Neuronal stem cell (in vitro differentiated cells): Measurements from ENCODE around the gene MTR.

ENCODE experiments used
- DNase-seq: peaks from one replicate; pipeline ENCODE4 v3.0.0-alpha.2; 2013; ENCODE audit warnings: low spot score
- H2AFZ ChIP-seq: one replicate; pipeline ENCODE4 v1.6.1; 2013; ENCODE audit warnings: mild to moderate bottlenecking, low read length, inconsistent platforms
- H2AK5ac ChIP-seq: 2 replicates; pipeline ENCODE4 v1.6.1; 2013; ENCODE audit warnings: low read depth, mild to moderate bottlenecking, inconsistent platforms, low read length, moderate library complexity, mixed read lengths
- H2BK120ac ChIP-seq: 2 replicates; pipeline ENCODE4 v1.6.1; 2013; ENCODE audit warnings: low read depth, mild to moderate bottlenecking, inconsistent platforms, low read length, moderate library complexity, mixed read lengths
- H2BK12ac ChIP-seq: one replicate; pipeline ENCODE4 v1.6.1; 2013; ENCODE audit warnings: low read length, inconsistent platforms
- H2BK15ac ChIP-seq: 2 replicates; pipeline ENCODE4 v1.6.1; 2013; ENCODE audit warnings: mild to moderate bottlenecking, low read length, inconsistent platforms, mixed read lengths
- H2BK5ac ChIP-seq: one replicate; pipeline ENCODE4 v1.6.1; 2013; ENCODE audit warnings: inconsistent platforms, mild to moderate bottlenecking, low read length, moderate library complexity
- H3K14ac ChIP-seq: one replicate; pipeline ENCODE4 v1.6.1; 2013; ENCODE audit warnings: low read length, inconsistent platforms
- H3K18ac ChIP-seq: 2 replicates; pipeline ENCODE4 v1.6.1; 2013; ENCODE audit warnings: low read length, inconsistent platforms
- H3K23ac ChIP-seq: 2 replicates; pipeline ENCODE4 v1.6.1; 2013; ENCODE audit warnings: low read depth, mild to moderate bottlenecking, mixed read lengths, low read length, inconsistent platforms; ENCODE audit not compliant: poor library complexity
- H3K27ac ChIP-seq: replicated peaks from 3 replicates; pipeline ENCODE4 v1.5.1; 2013; ENCODE audit warnings: low read length, inconsistent platforms
- H3K27me3 ChIP-seq, 3 experiments: 2 replicates each; pipeline ENCODE4 v1.6.1; 2013; ENCODE audit warnings: low read length in 3 of 3, mild to moderate bottlenecking in 2 of 3, inconsistent platforms in 1 of 3, low read depth in 1 of 3, mixed read lengths in 1 of 3, moderate library complexity in 1 of 3; ENCODE audit not compliant: control insufficient read depth in 3 of 3, insufficient read depth in 3 of 3
- H3K36me3 ChIP-seq, 2 donors: replicated peaks in 1 of 2; 2 replicates each; pipeline ENCODE4 v1.6.1; 2013; ENCODE audit warnings: low read length in 2 of 2; ENCODE audit not compliant: control insufficient read depth in 2 of 2, insufficient read depth in 2 of 2
- H3K4ac ChIP-seq: 2 replicates; pipeline ENCODE4 v1.6.1; 2013; ENCODE audit warnings: inconsistent platforms, mild to moderate bottlenecking, low read length, moderate library complexity
- H3K4me1 ChIP-seq, 2 donors: 1 replicate in 1 of 2; 2 replicates in 1 of 2; pipeline ENCODE4 v1.6.1; 2013; ENCODE audit warnings: low read length in 2 of 2, low read depth in 1 of 2; ENCODE audit not compliant: control insufficient read depth in 2 of 2, insufficient read depth in 1 of 2
- H3K4me2 ChIP-seq: one replicate; pipeline ENCODE4 v1.6.1; 2013; ENCODE audit warnings: mild to moderate bottlenecking, low read length, inconsistent platforms; ENCODE audit not compliant: insufficient read depth, poor library complexity, severe bottlenecking
- H3K4me3 ChIP-seq, 2 donors: 2 replicates each; pipeline ENCODE4 v1.5.1; 2013; ENCODE audit warnings: low read length in 2 of 2, mild to moderate bottlenecking in 2 of 2, inconsistent platforms in 1 of 2, moderate library complexity in 1 of 2
- H3K79me1 ChIP-seq: one replicate; pipeline ENCODE4 v1.6.1; 2013; ENCODE audit warnings: low read depth, mild to moderate bottlenecking, inconsistent platforms, low read length, moderate library complexity
- H3K9ac ChIP-seq: one replicate; pipeline ENCODE4 v1.6.1; 2013; ENCODE audit warnings: mild to moderate bottlenecking, low read depth, low read length, inconsistent platforms; ENCODE audit not compliant: poor library complexity
- H3K9me3 ChIP-seq, 2 donors: replicated peaks in 1 of 2; 2 replicates each; pipeline versions ENCODE3 to v1.6.1; 2013; ENCODE audit warnings: low read length in 2 of 2, mild to moderate bottlenecking in 2 of 2, inconsistent platforms in 1 of 2, low read depth in 1 of 2, mixed read lengths in 1 of 2, moderate library complexity in 1 of 2; ENCODE audit not compliant: control insufficient read depth in 2 of 2, insufficient read depth in 1 of 2
- H4K8ac ChIP-seq: one replicate; pipeline ENCODE4 v1.6.1; 2013; ENCODE audit warnings: low read depth, mild to moderate bottlenecking, inconsistent platforms, low read length, moderate library complexity
- H4K91ac ChIP-seq: one replicate; pipeline ENCODE4 v1.6.1; 2013; ENCODE audit warnings: low read length, low read depth, mild to moderate bottlenecking, inconsistent platforms; ENCODE audit not compliant: poor library complexity
- WGBS, 2 donors: extraction: QIAGEN DNeasy Blood & Tissue Kit; methylation state at CpG; one replicate each; pipeline ENCODE4 v1.1.7; 2013; ENCODE audit warnings: missing lambda C conversion rate in 2 of 2, mixed read lengths in 1 of 2; ENCODE audit not compliant: insufficient read length in 2 of 2, insufficient replicate concordance in 1 of 2; ENCODE audit errors: extremely low coverage in 2 of 2; 5-methylcytosine and 5-hydroxymethylcytosine counted together

The MTR gene

DNA sequence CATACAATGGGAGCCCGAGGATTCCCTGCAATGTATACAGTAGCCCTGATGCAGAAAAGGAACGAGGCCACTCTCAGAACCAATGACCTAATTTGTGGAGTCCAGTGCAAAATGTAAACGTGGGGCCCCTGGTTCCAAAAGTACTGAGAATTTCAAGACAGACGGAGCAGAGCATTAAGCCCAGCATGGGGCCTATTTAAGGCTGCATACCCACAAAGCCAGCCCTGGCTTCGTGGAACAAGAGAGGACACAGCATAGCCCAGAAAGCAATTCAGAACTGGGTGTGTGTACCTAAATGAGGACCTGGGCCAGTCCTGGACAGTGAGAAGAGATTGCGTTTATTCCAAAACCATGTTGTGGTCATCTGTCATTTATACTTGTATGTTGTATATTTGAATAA is 153.9 kb downstream of the MTR start:
- H3K9me3 ChIP-seq = no peaks in the 10 kb centered on the region
- no peak overlapping the region for H2BK15ac ChIP-seq
- H3K14ac ChIP-seq = no peak overlapping the region
- no peak overlapping the region for H3K4me3 ChIP-seq
- no CpG with 5 or more reads among the region's 6 CpGs for WGBS, 2 donors
- peaks cover 0 to 11% of the 10 kb centered on the region in 2 donors for H3K4me1 ChIP-seq
- H2BK12ac ChIP-seq = no peak overlapping the region
- no peak for DNase-seq
- no peak overlapping the region for H3K27ac ChIP-seq
- no peak overlapping the region for H4K8ac ChIP-seq
- no peak overlapping the region for H4K91ac ChIP-seq
- no peak overlapping the region for H3K18ac ChIP-seq
- H2AK5ac ChIP-seq = no peak overlapping the region
- H2BK120ac ChIP-seq = no peak overlapping the region
- H3K4me2 ChIP-seq = no peak overlapping the region
- no peak overlapping the region for H2AFZ ChIP-seq
- no peaks in the 10 kb centered on the region for H3K36me3 ChIP-seq
- H3K4ac ChIP-seq = no peak overlapping the region
- H2BK5ac ChIP-seq = no peak overlapping the region
- H3K27me3 ChIP-seq = no peaks in the 10 kb centered on the region
- H3K23ac ChIP-seq = no peak overlapping the region
- H3K79me1 ChIP-seq = no peaks in the 10 kb centered on the region
- no peak overlapping the region for H3K9ac ChIP-seq

DNA sequence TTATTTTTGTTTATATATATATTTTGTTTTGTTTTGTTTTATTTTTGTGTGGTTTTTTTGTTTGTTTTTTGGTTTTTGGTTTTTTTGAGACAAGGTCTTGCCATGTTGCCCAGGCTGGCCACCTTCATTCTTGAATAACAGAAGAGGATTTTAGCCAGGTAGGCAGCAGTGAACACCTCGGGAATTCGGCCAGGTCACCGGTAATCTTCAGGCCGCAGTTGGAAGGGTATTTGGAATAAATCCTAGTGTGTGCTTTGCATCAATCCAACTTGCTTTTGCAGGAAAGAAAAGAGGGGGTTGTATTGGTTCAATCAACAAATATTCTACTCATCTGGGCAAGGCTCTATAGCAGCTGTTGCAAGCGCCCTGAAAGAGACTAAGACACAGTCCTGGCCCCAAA is 155.3 kb downstream of the MTR start:
- H2BK5ac ChIP-seq = no peak overlapping the region
- H2BK120ac ChIP-seq = no peak overlapping the region
- H3K4ac ChIP-seq = no peak overlapping the region
- H3K14ac ChIP-seq = no peak overlapping the region
- H3K4me1 ChIP-seq = peaks cover 0 to 11% of the 10 kb centered on the region in 2 donors
- H4K8ac ChIP-seq = no peak overlapping the region
- no peak overlapping the region for H2AK5ac ChIP-seq
- H3K9me3 ChIP-seq = no peaks in the 10 kb centered on the region
- H3K23ac ChIP-seq = no peak overlapping the region
- no peak overlapping the region for H3K9ac ChIP-seq
- no CpG with 5 or more reads among the region's 5 CpGs for WGBS, 2 donors
- H2BK12ac ChIP-seq = no peak overlapping the region
- no peak overlapping the region for H2AFZ ChIP-seq
- no peaks in the 10 kb centered on the region for H3K36me3 ChIP-seq
- H3K4me2 ChIP-seq = no peak overlapping the region
- no peak overlapping the region for H3K18ac ChIP-seq
- no peaks in the 10 kb centered on the region for H3K79me1 ChIP-seq
- no peak overlapping the region for H2BK15ac ChIP-seq
- DNase-seq = no peak
- H3K27me3 ChIP-seq = no peaks in the 10 kb centered on the region
- no peak overlapping the region for H3K4me3 ChIP-seq
- no peak overlapping the region for H3K27ac ChIP-seq
- no peak overlapping the region for H4K91ac ChIP-seq

DNA sequence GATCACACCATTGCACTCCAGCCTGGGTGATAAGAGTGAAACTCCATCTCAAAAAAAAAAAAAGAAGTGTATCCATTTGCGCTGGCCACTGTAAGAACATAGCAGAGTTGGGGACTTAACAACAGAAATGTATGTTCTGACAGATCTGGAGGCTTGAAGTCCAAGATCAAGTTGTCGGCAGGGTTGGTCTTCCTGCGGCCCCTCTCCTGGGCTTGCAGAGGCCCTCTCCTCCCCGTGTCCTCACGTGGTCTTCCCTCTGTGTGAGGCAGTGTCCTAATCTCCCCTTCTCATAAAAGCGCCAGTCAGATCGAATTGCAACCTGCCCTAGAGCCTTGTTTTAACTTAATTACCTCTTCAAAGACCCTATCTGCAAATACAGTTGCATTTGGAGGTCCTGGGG is 156.6 kb downstream of the MTR start:
- Histone ChIP-seq H3K9me3 (no peaks in the 10 kb centered on the region), H2AFZ (no peak overlapping the region), H2BK5ac (no peak overlapping the region), H3K9ac (no peak overlapping the region), H3K27ac (no peak overlapping the region), H2BK15ac (no peak overlapping the region), H3K4me3 (no peak overlapping the region), H3K79me1 (no peaks in the 10 kb centered on the region), H3K18ac (no peak overlapping the region), H4K8ac (no peak overlapping the region), H3K4me2 (no peak overlapping the region), H3K4ac (no peak overlapping the region), H3K14ac (no peak overlapping the region), H3K23ac (no peak overlapping the region), H2AK5ac (no peak overlapping the region), H3K4me1 (peaks cover 0 to 11% of the 10 kb centered on the region in 2 donors), H3K36me3 (no peaks in the 10 kb centered on the region), H4K91ac (no peak overlapping the region), H2BK12ac (no peak overlapping the region), H2BK120ac (no peak overlapping the region), H3K27me3 (no peaks in the 10 kb centered on the region)
- DNase-seq = no peak
- WGBS, 2 donors = no CpG with 5 or more reads among the region's 7 CpGs

DNA sequence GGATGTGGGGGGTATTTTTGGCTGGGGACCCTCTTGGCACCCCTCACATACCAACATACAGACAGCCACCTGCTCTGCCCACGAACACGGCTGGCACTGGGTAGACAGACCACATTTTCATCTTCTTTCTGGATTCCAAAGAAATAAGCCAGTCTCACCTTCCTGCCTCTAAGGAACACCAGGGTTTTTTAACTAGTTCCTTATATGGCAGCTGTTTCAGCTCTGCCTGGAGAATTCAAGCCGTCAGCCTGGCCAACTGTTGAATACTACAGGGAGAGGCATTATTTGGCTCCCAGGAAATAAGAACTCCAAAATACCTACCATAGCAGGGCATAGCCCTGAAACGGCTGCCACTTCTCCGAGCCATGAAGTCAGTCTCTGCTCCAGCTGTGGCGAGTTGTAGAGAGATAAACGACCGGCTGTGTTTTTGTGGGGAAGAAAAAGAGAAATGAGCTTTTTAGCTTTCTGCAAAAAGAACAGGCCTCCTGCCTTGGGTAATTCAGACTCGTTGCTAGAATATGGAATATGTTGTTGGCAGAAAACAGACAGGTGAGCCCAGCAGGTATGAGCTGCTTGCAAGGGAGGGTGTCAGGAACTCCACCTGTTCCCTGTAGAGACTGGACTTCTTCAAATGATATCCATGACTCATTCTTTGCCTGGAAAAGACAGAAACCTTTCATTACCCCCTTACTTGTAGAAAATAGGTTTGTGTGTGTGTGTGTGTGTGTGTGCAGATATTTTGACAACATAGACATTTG is 157.3 kb downstream of the MTR start:
- Histone ChIP-seq H3K4ac (no peak overlapping the region), H4K91ac (no peak overlapping the region), H3K27me3 (no peaks in the 10 kb centered on the region), H3K18ac (no peak overlapping the region), H2BK120ac (no peak overlapping the region), H3K14ac (no peak overlapping the region), H2AFZ (no peak overlapping the region), H2BK15ac (no peak overlapping the region), H4K8ac (no peak overlapping the region), H3K9ac (no peak overlapping the region), H3K36me3 (no peaks in the 10 kb centered on the region), H3K4me3 (no peak overlapping the region), H2BK5ac (no peak overlapping the region), H3K79me1 (no peaks in the 10 kb centered on the region), H2BK12ac (no peak overlapping the region), H3K27ac (no peak overlapping the region), H3K4me1 (peaks cover 0 to 11% of the 10 kb centered on the region in 2 donors), H2AK5ac (no peak overlapping the region), H3K9me3 (no peaks in the 10 kb centered on the region), H3K23ac (no peak overlapping the region), H3K4me2 (no peak overlapping the region)
- DNase-seq = no peak
- no CpG with 5 or more reads among the region's 9 CpGs for WGBS, 2 donors
